ENCODE results near the gene KCNK7. TPM values are rescaled to one million over a fixed set of nuclear protein-coding genes. Genes with fewer than 3 reads are reported as not detected.

KCNK7 gene
- total RNA-seq, 2 donors from 2014 or later, result 0.66 to 1.0 TPM

DNA sequence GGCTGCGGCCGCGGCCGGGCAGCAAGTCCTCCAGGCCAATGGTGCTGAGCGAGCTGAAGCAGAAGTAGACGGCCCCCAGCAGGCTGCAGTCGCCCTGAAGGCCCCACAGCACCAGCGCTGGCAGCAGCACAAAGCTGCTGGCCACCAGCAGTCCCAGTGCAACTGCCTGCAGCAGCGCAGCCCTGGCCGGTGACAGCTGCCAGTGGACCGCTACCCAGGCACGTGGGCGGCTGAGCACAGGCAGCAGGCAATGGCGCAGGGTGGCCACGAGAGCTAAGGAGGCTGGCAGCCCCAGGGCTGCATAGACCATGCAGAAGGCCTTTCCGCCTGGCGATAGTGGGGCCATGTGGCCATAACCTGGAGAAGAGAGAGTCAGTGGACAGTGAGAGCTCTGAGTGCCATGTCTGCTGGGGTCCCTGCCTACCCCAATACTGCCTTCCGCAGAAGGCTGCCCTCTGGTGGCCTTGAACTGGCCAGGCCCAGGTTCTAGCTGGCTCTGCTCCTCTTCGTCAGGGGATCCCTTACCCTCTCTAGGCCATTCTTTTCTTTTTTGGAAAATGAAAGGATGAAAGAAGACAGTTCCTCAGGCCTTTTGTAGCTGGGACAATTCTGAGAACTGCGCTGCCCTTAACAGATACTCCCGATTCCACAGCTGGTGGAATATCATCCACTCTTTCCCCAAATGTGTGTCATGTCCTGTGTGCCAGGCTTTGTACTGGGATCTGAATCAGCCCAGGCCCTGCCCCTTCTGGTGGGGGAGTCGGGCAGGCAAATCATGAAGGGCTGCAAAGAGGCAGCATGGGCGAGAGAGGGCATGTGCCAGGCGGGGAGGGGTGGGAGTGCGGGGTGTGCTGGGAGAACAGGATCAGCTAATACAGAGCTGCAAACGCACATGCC lies 1.8 kb downstream of the KCNK7 start:
- intact Hi-C loops (cut with DNase I), result no loop called here
- no peak overlapping the region for H3K27ac ChIP-seq
- no peaks in the 10 kb centered on the region for H3K9me3 ChIP-seq
- peaks cover 17% of the 10 kb centered on the region for H3K4me1 ChIP-seq
- H3K4me3 ChIP-seq, result no peak overlapping the region
- DNase-seq (peak in 2 of 4 donors; percentile 34 to 43), ATAC-seq (no peak)
- H3K36me3 ChIP-seq (replicated peaks in 1 of 2; ENCODE audit: insufficient read depth in 1 of 2, low read depth in 2 of 2), result peaks cover 0 to 6% of the 10 kb centered on the region in 2 donors
- no peak for TF ChIP-seq POLR2A (IDR thresholded peaks at IDR 0.05)
- TF ChIP-seq, protein P1, sequence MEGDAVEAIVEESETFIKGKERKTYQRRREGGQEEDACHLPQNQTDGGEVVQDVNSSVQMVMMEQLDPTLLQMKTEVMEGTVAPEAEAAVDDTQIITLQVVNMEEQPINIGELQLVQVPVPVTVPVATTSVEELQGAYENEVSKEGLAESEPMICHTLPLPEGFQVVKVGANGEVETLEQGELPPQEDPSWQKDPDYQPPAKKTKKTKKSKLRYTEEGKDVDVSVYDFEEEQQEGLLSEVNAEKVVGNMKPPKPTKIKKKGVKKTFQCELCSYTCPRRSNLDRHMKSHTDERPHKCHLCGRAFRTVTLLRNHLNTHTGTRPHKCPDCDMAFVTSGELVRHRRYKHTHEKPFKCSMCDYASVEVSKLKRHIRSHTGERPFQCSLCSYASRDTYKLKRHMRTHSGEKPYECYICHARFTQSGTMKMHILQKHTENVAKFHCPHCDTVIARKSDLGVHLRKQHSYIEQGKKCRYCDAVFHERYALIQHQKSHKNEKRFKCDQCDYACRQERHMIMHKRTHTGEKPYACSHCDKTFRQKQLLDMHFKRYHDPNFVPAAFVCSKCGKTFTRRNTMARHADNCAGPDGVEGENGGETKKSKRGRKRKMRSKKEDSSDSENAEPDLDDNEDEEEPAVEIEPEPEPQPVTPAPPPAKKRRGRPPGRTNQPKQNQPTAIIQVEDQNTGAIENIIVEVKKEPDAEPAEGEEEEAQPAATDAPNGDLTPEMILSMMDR (IDR thresholded peaks at IDR 0.05), result peak in 6 of 7 experiments; percentile 21 to 47 (median 40)
- H3K27me3 ChIP-seq, result no peaks in the 10 kb centered on the region
- WGBS, 2 donors, result 76 to 84% methylated on average over 9 to 26 of the region's 26 CpGs

DNA sequence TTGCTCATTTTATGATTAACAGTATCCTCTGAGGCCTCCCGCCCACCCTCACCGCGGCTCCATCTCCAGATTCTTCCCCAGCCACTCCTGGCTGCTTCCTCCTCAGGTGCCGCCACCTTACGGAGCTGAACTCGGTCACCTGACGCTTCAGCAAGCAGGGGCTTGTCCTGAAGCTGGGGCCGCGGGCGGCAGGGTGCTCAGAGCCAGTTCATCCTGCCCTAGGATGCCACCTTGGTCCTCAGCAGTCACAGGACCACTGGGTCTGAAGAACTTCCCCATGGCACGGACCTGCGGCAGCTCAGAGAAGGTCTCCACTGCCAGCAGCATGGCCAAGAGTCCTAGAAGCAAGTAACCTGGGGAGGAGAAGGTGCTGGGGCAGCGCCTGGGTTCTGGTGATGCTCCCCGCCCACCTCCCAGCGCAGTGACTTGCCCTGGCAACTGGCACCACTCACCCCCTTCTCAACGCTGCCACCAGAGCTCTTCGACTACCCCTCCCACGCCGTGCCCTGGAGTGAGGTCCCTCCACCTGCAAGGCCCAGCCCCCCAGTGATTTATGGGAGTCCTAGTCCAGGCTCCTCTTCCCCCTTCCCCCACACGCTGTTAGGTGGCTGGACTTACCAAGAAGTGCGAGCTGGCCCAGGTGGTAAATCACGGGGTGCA lies 2.6 kb downstream of the KCNK7 start:
- Histone ChIP-seq H3K4me3 (no peak overlapping the region), H3K27me3 (no peaks in the 10 kb centered on the region), H3K36me3 (replicated peaks in 1 of 2; ENCODE audit: insufficient read depth in 1 of 2, low read depth in 2 of 2) (peaks cover 0 to 2% of the 10 kb centered on the region in 2 donors), H3K9me3 (no peaks in the 10 kb centered on the region), H3K4me1 (peaks cover 17% of the 10 kb centered on the region), H3K27ac (no peak overlapping the region)
- intact Hi-C loops (cut with DNase I), result no loop called here
- DNase-seq (peak in 1 of 4 donors; percentile 9), ATAC-seq (no peak)
- WGBS, 2 donors, result 69 to 74% methylated on average over 18 to 21 of the region's 22 CpGs
- TF ChIP-seq, protein P1 (IDR thresholded peaks at IDR 0.05), result no peak
- no peak for TF ChIP-seq POLR2A (IDR thresholded peaks at IDR 0.05)

DNA sequence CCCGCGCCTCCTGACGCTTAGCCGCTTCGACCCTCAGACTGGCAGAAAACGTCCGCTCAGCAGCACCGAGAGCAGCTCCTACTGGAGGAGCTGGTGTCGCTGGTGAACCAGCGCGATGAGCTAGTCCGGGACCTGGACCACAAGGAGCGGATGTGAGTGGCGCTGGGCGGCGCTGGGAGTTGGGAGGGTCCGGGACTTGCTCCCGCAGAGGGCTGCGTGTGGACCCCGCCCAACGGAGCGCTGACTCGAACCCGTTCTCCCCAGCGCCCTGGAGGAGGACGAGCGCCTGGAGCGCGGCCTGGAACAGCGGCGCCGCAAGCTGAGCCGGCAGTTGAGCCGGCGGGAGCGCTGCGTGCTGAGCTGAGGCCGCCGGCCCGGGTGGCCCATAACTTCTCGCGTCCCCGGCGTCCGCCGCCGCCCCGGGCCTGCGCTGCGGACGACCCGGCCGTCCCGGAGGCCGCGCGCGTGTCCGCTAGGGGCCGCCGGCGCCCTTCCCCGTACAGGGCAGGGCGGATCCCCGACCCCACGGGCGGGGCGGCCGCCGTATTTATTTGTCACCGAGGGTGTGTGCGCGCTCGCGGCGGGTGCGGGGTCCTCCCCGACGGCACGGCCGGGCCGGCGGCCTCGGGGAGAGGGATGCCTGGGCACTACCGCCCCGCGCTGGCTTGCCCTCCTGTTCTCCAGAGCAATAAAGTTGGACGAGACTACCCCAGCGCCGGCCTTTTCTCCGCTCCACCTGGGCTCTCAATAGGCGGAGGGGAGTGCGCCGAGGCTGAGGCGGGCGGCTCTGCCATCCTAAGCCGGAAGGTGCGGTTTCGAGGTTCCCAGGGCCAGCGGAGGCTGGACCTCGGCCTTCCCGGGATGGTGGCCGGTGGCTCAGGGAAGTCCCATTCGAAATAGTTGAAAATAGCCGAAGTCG lies 3.4 kb downstream of the KCNK7 start:
- Histone ChIP-seq H3K27ac (peak overlapping the region in 3 of 4 donors; percentile 20 to 62 (median 58)), H3K9me3 (no peaks in the 10 kb centered on the region), H3K36me3 (replicated peaks in 1 of 2; ENCODE audit: insufficient read depth in 1 of 2, low read depth in 2 of 2) (no peaks in the 10 kb centered on the region), H3K27me3 (no peaks in the 10 kb centered on the region), H3K4me1 (peaks cover 17% of the 10 kb centered on the region), H3K4me3 (no peak overlapping the region)
- TF ChIP-seq POLR2A (IDR thresholded peaks at IDR 0.05), result peak; percentile 12 to 34 (median 18)
- TF ChIP-seq, protein P1 (IDR thresholded peaks at IDR 0.05), result peak in 3 of 7 experiments; percentile 28 to 70 (median 47)
- DNase-seq (peak; percentile 41 to 71 (median 48)), ATAC-seq (peak; percentile 71)
- intact Hi-C loops (cut with DNase I), result no loop called here
- WGBS, 2 donors, result 27 to 40% methylated on average over 22 to 102 of the region's 106 CpGs

DNA sequence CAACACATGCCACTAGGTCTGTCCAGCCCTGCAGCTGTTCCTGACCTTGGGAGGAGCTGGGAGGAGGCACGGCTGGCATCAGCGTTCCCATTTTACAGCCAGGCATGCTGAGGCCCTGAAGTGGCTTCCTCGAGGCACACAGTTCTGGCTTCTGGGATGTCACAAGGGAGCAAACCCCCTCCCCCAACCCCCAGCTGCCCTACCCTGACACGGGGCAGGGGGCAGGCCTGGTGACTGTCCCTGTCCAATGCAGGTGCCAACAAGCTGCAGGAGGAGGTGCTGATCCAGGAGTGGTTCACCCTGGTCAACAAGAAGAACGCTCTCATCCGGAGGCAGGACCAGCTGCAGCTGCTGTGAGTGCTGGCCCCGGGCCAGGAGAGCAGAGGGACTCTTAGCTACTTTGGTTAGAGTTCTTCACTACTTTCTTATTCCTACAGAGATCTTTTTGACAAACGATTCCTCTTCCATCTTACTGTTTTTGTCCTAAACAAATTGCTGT lies 5.3 kb downstream of the KCNK7 start:
- WGBS, 2 donors, result 53% methylated on average over 6 to 8 of the region's 8 CpGs

More for the DNA sequence above, 5.3 kb downstream of the KCNK7 start:
- ATAC-seq (no peak), DNase-seq (peak in 2 of 4 donors; percentile 40 to 49)
- Histone ChIP-seq H3K36me3 (replicated peaks in 1 of 2; ENCODE audit: insufficient read depth in 1 of 2, low read depth in 2 of 2) (no peaks in the 10 kb centered on the region), H3K4me3 (no peak overlapping the region), H3K27ac (no peak overlapping the region), H3K9me3 (no peaks in the 10 kb centered on the region), H3K27me3 (no peaks in the 10 kb centered on the region), H3K4me1 (peaks cover 17% of the 10 kb centered on the region)
- TF ChIP-seq POLR2A (IDR thresholded peaks at IDR 0.05), result no peak
- TF ChIP-seq, protein P1 (IDR thresholded peaks at IDR 0.05), result no peak
- intact Hi-C loops (cut with DNase I), result no loop called here

Data from body of pancreas (tissue), 4 donors.